GM19240 (cell line): ENCODE measurements around the gene DNAJC5.

Experiments
- DNase-seq: peaks from one replicate; pipeline ENCODE4 v3.0.0; 2011; ENCODE audit warnings: low spot score; ENCODE audit not compliant: insufficient read length

Gene DNAJC5

DNA sequence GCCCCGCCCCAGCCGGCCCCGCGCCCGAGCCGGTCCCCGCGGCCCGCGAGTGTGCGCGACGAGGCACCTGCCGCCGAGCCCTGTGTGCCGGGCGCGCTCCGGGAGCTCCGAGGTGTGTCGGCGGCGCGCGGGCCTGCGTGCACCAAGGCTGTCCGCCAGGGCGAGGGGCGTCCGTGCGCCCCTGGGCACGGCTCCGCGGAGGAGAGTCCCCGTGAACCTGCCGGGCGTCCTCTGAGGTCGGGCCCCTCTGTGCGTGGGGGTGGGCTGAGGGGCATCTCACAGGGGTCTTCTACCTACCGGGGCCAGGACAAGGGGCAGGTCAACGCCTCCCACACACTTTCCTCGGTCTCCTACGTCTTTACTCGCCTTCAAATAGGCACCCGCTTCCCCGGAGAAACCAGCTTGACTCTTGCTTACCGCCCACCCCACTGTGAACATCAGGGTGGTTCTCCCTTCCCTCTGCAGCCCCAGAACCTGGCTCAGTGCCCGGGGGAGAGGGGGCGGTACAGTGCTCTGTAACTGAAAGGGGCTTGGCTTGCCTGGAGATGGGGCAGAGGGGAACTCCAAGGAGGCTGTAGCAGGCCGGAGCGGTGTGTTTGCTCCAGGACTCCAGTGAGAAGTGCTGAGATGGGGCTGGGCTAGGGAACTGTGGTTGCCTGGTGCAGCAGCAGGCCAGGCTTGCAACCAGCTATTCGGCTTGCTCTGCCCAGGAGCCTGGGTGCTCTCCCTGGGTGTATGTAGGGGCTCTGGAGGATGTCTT, 84.8 kb downstream of the DNAJC5 start, which contains the start of gene SAMD10:
TSS of gene SAMD10 (minus strand) at position 86 of the 760 bp plus-strand sequence. CDS start 175 bp downstream, outside the sequence.
- peak; percentile 57 for DNase-seq

DNA sequence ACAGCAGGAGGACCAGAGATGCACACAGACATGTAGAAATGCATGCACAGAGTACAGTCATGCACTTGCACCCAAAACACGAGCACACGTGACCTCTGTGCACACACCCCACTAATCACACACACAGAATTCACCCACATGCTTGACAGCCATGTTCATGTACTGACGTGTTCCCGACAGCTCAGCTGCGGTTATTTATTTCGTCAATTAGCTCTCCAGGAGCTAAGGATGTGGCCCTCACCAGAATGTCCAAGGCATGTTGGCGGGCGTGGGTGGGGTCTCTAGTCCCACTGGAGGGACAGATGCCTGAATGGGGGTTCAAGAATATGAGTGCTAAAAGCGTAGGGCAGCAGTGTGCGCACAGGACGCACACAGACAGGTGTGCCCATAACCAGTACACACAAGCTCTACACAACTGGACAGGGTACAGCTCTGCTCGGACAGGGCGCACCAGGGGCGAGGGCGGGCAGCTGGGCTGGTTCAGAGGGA, 85.4 kb downstream of the DNAJC5 start:
- DNase-seq = no peak

DNA sequence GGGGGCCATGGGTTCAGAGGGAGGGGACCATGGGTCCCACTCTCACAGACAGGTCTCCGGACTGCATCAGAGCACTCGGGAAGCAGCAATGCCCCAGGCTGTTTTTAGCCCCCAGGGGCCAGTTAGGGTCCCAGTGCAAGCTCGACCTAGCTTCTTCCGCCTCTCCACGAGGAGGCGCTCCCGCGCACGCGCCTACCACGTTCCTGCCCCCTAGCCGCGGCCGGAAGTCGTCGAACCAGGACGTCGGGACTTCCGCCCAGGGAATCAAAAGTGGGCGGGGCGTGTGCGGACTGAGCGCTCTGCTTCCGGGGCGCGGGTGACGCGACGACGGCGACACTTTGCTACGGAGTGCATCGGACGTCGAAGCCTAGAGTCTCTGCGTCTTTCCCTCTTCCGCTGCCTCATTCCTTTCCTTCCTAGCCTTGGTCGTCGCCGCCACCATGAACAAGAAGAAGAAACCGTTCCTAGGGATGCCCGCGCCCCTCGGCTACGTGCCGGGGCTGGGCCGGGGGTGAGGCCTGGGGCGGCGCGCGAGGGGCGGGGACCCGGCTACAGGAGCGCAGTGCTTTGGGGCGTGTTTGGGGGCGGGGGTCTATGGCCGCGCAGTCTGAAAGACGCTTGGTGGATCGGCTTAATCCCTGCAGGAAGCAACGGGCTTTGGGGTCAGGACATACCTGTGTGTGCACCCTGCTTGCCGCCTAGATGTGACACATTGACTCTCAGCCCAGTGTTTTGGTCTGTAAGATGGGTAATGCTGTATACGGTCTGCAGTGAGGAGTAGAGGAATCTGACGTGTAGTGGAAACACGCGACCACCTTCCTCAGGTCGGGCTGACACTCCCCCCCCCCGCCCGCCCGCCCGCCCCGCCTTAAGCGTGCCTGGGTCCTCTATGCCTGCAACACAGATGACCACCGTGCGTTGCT, 86.1 kb downstream of the DNAJC5 start, which contains the start of gene PRPF6:
TSS of gene PRPF6 (plus strand) at position 327 of the 923 bp plus-strand sequence. CDS start at position 441, 114 bp downstream.
- peak; percentile 99 for DNase-seq

DNA sequence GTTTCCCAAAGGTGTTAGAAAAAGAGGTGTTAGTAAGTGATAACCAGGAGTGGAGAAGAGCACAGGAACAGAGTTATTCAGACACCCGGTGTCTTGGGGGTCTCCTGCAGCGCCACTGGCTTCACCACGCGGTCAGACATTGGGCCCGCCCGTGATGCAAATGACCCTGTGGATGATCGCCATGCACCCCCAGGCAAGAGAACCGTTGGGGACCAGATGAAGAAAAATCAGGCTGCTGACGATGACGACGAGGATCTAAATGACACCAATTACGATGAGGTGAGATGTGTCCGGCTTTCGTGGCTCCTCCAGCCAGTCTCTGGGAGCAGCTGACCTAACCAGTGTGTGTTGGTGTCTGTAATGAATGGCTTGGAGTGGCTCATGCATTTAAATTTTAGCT, 88.0 kb downstream of the DNAJC5 start:
- DNase-seq = no peak
